ENCODE results near the gene NHERF1. TPM values are rescaled to one million over a fixed set of nuclear protein-coding genes. Genes with fewer than 3 reads are reported as not detected.

NHERF1 gene
- total and polyA plus RNA-seq, 2 of the 8 experiments (the other 6 are each of a cell fraction or from before 2014, with no cell fraction given), result 92.9 to 99.2 TPM

DNA sequence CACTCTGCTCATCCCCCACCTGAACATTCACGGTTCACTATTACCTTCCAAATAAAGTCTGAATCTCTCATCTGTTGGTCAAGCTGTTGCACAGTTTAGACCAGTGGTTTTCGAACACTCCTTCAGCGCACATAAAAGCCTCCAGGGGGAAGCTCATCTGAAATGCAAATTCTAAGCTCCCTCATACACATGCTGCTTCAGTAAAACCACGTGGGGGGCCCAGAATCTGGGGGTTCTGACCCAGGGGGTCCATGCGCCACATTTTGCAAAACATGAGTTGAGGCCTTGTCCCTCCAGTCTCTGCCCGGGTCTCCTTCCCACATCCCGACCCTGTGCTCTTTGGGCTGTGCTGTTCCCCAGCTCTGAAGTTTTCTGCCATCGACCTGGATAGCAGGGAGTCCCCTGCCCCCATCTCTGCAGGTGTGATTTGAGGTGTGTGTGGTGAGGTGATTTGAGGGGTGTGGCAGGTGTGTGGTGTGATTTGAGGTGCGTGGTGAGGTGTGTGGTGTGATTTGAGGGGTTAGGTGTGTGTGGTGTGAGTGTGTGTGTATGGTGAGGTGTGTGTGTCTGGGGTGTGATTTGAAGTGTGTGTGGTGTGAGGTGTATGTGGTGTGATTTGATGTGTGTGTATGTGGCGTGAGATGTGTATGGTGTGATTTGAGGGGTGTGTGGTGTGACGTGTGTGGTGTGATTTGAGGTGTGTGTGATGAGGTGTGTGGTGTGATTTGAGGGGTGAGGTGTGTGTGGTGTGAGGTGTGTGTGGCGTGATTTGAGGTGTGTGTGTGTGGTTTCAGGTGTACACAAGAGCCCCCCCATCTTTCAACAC lies 16.2 kb upstream of the NHERF1 start (continued):
- TF ChIP-seq SIX5 (IDR thresholded peaks at IDR 0.05; ENCODE audit: low read depth, low read length) (no peak), SIRT6 (IDR thresholded peaks at IDR 0.05; ENCODE audit: low read length) (no peak), RNF2 (IDR thresholded peaks at IDR 0.05; ENCODE audit: borderline replicate concordance, low read depth, low read length, missing control alignments, poor library complexity, severe bottlenecking) (no peak), TEAD4 (IDR thresholded peaks at IDR 0.05; ENCODE audit: low read depth, low read length) (no peak)

All from H1 (cell line).